GM19328 (cell line): ENCODE measurements around the gene ACVR1.
"Not testable (repeated sequence)": the region's sequence is repeated elsewhere in the genome, so short reads cannot be mapped to it uniquely, and the experiment has no call there.

Experiments
- ATAC-seq: cut with Tn5 transposase; IDR thresholded peaks from one replicate; pipeline ENCODE4 v1.9.1; 2021; ENCODE audit warnings: mild to moderate bottlenecking, moderate library complexity; ENCODE audit not compliant: unreplicated experiment

The ACVR1 gene

DNA sequence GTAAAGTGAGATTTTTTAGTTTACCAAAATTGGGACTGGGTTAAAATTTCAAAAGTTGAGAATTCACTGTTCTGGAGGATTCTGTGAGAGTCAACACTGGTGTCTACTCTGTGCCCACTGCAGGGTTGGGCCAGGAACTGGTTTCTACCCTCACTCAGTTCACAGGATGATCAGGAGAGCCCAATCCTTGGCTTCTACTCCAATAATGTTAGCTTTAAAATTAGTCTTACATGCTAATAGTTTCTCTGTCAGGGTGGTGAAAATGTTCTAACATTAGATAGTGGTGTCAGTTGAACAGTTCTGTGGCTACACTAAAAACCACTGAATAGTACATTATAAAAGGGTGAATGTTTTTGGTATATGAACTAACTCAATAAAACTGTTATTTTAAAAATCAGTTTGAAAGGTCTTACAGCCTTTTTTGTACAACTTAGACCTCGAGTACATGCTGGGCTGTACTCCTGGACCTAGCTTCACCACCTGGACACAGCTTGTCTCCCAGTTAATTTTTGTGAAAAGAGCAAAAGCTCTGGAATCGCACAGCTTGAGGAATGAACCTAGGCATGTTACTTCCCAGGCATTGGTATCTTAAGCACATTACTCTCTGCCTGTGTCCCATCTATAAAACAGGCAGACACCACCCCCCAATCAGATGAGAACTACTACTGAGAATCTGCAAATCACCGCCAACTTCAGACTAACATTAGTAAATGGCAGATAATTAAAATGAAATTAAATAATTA lies 44.4 kb downstream of the ACVR1 start:
- no peak for ATAC-seq

DNA sequence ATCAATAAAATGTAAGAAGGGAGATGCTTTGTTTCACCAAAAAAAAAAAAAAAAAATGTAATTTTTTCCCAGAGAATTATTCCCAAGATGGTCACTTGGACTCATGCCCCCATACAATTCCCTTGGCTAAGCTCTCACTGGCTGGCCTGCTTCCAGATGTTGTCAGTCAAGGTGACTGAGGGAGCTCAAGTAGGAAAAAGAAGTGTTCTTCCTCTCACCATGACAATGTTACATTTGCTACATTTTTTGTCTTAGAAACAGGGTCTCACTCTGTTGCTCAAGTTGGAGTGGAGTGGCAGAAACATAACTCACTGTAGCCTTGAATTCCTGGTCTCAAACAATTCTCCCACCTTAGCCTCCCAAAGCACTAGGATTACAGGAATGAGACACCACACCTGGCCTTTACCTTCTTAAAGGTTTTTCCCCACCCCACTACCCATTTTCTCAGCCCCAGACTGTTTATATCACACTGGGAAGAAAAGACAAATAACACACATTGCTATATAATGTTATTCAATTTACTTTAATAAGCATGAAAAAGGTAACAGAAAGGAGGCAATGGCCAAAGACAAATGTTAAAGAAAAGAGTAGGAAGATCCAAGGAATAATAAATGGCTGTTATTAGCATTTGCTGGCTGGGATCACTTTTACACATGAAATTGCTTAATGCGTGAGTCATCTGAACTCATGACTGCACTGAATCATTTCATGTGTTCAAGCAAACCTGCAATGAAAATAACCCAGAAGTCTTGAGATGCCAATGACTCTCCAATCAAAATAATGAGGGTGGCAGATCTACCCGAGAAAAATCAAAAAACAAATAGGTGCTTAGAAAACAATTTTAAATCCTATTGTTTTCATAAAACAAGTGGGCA lies 45.2 kb downstream of the ACVR1 start:
- ATAC-seq: no peak

- ATAC-seq: no peak
Measured at GRCh38 chr2:157830266-157830665, 45.9 kb downstream of the ACVR1 start.

DNA sequence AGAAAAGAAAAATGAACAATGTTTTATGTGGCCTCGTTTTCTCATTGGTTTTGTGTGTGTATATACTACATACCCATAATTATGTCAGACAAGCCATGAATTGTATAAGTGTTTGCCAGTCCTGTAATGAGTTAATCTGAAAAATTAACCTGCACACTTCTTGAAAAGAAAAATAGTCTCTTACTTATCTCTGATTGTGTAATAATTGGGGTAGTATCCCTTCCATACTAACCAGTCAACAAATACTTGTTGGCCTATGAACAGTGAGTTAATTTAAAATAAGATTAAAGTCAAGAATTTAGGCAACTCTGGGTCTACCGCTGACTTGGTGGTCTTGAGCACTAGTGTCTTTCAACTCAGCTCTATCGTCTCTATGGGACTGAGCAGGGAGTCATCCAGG lies 48.8 kb downstream of the ACVR1 start:
- ATAC-seq: no peak

DNA sequence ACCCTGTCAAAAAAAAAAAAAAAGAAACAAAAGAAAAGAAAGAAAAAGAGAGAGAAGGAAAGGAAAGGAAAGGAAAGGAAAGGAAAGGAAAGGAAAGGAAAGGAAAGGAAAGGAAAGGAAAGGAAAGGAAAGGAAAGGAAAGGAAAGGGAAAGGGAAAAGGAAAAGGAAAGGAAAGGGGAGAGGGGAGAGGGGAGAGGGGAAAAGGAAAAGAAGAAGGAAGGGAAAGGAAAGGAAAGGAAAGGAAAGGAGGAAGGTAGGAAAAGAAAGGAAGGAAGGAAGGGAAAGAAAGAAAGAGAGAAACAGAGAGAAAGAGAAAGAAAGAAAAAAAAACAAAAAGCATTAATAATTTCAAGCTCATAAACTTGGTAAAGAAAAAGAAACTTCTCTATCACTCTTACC lies 49.5 kb downstream of the ACVR1 start:
- ATAC-seq: not testable (repeated sequence)

- ATAC-seq: no peak
Measured at GRCh38 chr2:157825885-157826284, 50.2 kb downstream of the ACVR1 start.

GRCh38 chr2:157822993-157823392 lies 53.1 kb downstream of the ACVR1 start:
- no peak for ATAC-seq

DNA sequence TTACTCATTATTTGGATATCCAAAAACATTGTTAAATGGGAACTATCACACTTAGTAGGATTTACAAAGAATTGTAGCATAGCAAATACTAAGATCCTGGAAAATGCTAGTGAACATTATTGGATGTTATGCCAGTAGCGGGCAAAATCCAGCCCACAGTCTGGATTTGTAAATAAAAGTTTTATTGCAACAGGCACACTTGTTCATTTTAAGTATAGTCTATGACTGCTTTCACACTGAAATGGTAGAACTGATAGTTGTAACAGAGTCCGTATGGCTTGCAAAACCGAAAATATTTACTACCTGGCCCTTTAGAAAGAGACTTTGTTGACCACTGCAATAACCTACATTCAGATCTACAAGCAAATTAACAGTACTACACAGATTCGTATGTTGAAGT lies 53.6 kb downstream of the ACVR1 start:
- no peak for ATAC-seq

DNA sequence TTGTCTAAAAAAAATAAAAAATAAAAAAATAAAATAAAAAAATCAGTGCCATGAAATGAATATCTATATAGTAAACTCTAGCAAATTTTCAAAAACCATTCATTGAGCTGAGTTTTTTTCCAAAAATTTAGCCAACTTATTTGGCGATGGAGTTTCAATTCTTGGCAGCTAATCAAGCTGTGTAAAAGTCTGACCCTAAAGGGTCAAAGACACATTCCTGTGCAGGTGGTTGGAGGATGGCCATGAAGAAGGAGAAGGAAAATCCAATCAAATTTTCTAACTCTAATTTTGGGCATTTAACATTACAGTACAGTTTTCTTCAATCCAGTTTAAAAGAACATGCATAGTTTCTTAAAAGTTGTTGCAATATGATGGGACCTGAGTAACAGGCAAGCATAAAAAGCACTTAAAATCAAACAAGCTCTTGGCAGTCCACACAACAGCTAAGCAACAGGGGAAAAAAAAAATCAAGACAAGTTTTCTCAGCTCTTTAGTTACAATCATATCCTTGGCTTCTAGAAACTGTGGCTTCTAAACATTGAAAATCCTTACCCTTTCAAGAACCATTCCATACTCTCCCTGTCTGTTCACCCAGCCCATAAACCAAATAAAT lies 54.5 kb downstream of the ACVR1 start:
- ATAC-seq: no peak

- ATAC-seq: no peak
Measured at GRCh38 chr2:157820193-157820592, 55.9 kb downstream of the ACVR1 start.

- ATAC-seq: no peak
Measured at GRCh38 chr2:157819761-157820160, 56.4 kb downstream of the ACVR1 start.

DNA sequence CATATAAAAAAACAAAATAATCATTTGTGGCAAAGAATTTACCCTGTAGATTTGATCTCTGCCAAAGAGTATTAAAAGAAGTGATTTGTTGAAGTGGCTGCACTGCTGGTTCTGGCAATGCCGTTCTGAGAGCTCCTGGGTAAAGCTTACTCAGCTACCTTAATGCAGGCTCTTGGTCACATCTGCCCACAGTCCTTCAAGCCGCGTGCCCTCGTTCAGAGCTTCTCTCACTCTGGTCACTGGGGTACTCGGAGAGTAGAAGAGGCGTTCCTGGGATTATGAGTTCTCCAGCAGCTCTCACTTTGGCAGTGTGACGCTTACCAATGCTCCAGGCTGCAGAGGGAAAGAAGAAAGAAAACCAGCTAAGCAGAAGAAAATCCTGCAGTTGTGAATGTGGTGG lies 57.9 kb downstream of the ACVR1 start:
- no peak for ATAC-seq

DNA sequence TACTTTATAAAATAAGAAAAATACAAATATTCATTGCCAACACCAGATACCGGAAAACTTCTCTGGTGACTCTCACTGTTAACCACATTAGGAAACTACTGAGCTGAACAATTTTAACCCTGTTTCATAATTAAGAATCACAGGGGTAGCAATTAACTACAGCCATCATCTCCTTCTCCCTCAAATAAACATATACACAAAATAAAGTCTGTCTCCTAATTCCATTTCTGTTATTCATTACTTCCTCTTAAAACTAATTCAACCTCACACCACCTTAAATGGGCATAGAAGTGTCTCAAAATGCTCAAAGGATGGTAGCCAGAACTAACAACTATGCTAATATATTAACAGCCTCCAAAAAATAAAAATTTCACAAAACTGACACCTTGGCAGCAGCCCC lies 60.7 kb downstream of the ACVR1 start:
- ATAC-seq: no peak

DNA sequence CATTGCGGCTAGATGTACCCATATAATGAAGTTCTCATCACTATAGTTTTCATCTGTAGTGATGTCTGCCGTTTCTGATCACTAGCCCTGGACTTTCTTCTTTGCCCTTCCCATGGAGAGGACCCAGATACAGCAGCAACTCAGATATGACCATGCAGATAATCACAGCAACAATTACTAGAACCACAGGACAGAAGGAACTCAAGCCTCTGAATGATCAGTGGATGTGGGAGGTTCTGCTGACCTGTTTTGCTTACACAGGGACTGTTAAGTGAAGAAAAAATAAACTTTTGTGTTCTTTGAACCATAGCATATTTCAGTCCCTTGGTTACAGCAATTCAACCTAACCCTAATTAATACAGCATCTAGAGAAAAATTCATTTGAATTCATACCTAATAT lies 62.7 kb downstream of the ACVR1 start:
- no peak for ATAC-seq

DNA sequence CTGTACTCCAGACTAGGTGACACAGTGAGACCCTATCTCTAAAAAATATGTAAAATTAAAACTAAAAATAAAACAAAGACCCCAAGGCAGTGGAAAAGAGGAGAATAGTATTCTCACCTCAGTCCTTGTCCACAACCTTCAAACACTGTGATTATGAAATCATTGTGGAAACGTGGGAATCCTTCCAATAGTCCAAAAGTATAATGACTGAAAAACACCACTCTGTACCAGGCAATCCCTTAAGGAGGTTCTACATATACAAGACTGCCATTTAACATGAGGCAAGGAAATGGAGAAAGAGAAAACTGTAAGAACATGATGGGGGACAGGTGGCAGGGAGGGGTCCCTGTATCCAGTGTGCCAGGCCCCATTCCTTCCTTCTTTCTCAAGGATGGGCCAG lies 66.1 kb downstream of the ACVR1 start:
- ATAC-seq: no peak

DNA sequence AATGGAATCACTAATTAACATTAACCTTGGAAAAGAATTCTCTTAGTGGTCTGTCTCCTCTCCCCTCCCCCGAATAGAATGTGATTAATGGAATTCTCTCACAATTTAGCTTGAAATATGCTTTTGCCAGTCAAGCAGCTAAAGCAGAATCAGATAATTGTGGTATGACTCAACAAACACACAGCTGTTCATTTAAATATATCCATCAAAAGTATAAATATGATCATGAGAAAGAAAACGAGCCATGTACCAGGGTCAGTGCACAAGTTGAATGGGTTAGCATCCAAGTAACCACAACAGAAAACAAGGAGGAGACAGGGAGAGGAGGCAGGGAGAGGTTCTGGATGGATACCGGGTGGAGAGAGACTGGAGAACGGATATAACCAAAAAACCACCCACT lies 66.9 kb downstream of the ACVR1 start:
- no peak for ATAC-seq

DNA sequence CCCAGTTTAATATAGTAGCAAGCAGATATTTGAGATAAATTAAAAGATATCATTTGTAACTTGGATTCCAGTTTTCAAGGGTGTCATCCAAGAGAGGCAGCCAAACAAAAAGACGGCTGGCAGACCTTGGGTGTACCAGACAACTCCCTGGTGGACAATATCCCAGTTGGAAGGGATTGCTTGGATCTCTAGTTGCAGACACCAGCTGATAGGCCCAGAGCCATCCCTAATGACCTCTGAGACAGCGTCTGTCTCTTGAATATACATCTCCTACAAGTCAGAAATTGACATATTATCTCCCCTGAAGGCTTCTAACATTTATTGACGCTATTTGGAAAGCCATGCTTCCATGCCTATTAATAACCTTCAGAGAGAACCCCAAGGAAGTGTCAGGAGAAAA lies 67.7 kb downstream of the ACVR1 start:
- no peak for ATAC-seq

DNA sequence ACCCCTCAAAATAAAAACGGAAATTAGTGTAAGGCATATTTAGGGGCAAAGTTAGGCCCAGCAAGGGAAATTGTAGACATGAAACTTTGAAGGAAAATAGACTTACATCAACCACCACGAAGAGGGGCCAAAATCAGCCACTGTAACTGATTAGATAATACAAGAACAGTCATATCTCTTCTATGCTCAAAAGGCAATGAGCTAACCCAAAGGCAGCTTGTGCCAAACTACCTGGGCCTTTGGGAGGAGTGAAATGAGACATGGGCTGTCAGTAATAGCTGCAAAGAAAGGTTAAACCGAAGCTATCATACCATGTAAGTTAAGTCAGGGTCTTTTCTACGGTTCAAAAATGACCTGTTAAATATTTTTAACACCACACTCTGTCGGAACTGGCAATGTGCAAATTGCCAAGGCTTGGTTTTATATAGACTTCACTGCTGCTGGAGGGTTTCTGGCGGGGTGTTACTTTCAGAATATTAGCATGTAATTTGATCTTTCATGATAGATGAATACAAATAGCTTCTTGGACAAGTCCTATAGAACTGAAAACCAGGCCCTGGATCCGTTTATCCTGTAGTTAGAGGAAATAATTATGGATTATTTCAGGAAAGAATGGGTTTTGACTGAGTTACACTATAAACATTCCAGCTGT lies 69.6 kb downstream of the ACVR1 start:
- no peak for ATAC-seq

DNA sequence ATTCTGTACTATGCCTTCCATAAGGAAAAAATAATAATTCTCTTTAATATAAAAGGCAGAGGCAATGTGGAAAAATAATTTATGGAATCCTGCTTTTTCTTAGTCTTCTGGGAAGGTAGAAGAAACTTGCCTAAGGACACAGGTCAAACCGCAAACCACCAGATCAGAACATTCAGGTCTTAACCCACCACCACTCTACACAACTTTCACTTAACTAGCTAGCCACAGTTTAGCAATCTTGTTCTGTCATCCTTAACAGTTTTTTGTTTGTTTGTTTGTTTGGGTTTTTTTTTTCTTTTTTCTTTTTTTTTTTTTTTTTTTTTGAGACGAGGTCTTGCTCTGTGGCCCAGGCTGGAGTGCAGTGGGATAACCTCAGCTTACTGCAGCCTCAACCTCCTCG lies 70.6 kb downstream of the ACVR1 start:
- ATAC-seq: no peak

GRCh38 chr2:157804355-157804754 lies 71.8 kb downstream of the ACVR1 start:
- no peak for ATAC-seq

GRCh38 chr2:157803952-157804351 lies 72.2 kb downstream of the ACVR1 start:
- no peak for ATAC-seq
